ENCODE data around the gene RPL36AL.
"Not testable (repeated sequence)": the region's sequence is repeated elsewhere in the genome, so short reads cannot be mapped to it uniquely, and the experiment has no call there.

The RPL36AL gene

DNA sequence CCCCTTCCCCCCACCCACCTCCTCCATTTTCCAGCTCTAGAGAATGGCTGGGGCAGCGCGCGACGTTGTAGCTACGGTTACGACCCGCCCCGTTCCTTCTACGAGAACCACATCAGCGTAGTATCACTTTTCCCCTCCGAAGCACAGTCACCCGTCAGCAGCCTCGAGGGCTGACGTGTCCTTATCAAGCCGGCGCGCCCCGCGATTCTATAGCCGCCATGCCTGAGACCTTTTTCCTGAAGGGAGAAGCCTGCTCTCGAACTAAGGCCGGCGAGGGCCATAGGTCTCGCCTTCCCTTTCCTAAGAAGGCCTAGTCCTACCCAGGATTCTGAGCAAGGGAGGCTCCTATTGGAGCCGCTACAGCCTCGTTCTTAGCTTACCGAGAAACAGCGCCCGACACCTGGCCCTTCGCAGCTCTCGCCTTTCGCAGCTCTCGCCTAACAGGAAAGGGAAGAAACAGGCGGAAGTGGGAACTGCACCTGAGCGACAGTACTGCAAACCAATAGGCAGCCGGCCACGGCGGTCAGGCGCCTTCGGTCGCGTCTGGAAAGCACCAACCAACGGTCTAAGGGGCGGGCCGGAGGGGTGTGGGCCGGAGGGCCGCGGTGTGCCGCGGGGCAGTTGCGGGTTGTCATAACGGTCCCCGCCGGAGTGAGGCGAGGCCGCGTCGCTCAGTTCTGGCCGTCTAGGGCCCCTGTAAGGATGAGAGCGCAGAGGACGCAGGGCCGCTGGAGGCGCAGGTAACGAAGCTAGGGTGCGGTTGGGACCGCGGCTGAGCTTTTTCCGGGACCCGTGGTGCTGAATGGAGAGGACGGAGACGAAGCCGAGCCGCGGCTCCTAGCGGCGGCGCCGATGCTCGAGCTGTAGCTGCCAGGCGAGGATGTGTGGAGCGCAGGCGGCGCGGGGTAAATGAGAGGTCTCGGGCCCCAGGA is at the start of gene RPL36AL, which contains the start of gene MGAT2:
Gene RPL36AL (minus strand): TSS at position 445 of the 932 bp plus-strand sequence. CDS start 1,522 bp downstream, outside the sequence.
Gene MGAT2 (plus strand): TSS at position 618 of the 932 bp plus-strand sequence. CDS start 470 bp downstream, outside the sequence.
- peak; percentile 99 for DNase-seq (ENCODE audit: low spot score)

DNA sequence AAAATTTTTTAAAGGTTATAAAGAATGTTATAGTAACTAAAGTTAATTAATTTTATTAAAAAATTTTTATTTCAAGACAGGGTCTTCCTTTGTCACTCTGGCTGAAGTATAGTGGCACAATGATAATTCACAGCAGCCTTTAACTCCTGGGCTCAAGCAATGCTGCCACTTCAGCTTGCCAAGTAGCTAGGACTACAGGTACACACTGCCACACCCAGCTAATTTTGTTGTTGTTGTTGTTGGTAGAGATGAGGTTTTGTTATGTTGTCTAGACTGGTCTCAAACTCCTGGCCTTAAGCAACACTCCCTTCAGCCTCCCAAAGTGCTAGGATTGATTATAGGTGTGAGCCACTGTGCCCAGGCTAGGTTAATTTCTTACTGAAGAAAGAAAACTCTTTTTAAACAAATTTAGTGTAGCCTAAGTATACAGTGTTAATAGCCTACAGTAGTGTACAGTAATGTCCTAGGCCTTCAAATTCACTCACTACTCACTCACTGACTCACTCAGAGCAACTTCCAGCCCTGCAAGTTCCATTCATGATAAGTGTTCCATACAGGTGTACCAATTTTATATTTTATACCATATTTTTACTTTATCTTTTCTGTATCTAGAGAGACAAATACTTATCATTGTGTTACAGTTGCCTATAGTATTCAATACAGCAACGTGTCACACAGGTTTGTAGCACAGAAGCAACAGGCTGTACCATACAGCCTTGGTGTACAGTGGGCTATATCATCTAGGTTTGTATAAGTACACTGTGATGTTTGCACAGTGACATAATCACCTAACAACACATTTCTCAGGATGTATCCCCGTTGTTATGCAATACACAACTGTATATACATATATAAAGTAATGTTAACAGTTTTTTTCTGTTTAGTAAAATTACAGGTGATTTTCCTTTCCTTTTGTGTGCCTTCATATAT is 39.4 kb upstream of the RPL36AL start:
- DNase-seq (ENCODE audit: low spot score) = peak; percentile 23

DNA sequence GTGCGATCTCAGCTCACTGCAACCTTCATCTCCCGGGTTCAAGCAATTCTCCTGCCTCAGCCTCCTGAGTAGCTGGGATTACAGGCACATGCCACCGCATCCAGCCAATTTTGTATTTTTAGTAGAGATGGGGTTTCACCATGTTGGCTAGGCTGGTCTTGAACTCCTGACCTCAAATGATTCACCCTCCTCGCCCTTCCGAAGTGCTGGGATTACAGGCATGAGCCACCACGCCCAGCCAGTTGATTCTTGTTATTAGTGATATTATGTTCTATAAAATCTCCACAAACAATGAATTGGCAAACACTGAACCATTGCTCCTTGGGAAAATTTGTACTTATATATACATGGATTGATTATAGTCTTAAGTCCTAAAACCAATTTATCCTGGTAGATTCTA is 37.1 kb upstream of the RPL36AL start:
- not testable (repeated sequence) for DNase-seq (ENCODE audit: low spot score)

DNA sequence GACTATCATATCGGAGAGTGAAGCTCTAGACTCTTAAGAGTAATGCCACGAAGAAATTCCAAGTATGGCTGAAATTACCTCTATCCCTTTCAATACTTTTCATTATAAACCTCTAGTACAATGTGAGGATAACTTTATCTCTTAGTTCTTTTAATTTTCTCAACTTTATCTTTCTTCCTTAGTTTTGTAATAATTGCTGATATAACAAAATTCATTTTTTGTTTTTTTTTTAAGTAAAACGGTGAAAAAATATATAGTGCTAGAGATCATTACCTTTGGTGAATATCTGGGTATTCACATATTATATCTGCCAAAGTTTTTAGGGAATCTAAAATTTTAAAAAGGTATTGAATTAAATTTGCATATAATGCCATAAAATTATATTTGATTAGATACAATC is 34.1 kb upstream of the RPL36AL start:
- no peak for DNase-seq (ENCODE audit: low spot score)

DNA sequence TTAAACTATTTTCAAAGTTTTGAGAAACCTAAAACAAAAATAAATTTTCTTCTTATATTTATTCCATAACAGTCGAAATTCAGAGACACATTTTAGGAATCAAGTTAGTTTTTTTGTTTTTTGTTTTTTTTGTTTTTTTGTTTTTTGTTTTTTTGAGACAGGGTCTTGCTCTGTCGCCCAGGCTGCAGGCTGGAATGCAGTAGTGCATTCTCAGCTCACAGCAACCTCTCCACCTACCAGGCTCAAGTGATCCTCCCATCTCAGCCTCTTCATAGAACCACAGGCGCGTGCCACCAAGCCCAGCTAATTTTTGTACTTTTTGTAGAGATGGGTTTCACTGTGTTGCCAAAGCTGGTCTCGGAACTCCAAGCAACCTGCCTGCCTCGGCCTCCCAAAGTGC is 33.1 kb upstream of the RPL36AL start:
- DNase-seq (ENCODE audit: low spot score) = no peak

DNA sequence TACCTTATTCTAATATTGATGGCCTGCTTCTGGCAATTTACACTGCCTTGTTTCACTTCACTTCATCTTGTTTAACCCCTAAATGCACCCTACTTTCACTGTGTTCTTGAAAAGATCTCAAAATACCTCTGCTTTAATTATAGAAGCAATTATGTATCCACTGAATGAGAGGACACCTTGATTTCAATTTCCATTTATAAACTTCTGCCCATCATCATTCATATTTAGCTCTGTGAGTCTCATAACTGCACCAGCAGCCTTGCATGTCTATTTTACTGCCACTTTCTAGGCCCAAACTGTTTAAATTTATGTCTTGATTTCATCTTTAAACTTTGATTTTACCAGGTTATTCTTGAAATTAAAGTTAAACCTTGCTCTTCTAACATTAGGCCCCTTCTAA is 21.7 kb upstream of the RPL36AL start:
- no peak for DNase-seq (ENCODE audit: low spot score)

DNA sequence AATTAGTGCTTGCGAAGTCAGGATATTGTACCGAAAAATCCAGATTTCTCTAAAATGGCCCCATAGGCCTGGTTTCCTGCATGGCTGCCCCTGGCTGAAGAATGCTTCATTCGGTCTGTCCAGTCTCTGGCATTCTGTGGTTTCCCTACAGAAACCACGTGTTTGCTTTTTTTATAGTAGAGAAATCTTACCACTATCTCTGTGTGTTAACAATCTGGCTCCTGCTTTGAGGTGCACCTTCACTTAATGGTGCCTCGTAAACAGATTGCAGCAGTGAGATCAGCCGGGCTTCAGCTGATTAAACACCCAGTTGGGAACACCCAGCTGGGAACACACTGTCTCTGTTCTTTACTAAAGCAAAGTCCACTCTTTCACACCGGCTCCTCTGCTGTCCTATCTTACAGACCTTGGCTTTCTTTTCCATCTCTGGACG is 21.3 kb upstream of the RPL36AL start:
- peak; percentile 69 for DNase-seq (ENCODE audit: low spot score)

DNA sequence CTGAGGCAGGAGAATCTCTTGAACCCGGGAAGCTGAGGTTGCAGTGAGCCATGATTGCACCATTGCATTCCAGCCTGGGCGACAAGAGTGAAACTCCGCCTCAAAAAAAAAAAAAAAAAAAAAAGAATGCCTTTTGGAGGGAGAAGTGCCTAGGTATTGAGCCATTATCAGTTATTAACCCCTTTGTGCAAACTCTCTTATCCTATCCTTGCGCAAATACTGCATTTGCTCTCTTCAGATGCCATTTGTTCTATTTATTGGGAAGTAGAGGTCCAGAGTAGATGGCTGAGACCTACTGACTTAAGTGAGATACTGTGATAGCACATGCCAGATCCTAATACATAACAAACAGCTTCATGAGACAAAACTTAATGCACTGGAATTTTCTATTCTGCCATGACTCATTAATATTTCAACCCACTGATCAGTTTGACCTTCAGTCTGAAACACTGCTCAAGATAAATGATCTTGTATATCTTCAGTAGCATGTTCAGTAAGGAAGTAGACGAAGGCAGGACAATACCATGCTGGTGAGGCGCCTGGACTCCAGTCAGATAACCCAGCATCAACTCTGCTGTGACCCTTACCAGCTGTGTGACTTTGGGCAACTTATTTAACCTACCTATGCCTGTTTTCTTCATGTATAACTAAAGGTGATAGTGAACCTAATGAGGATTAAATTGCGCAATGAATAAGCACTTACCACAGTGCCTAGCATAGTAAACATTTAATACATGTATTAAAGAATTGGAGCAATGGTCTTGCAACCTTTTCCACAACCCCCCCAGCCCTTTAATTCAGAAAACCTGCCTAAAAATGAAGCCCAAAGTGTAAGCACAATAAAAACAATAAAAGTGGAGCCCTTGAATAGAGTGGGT is 20.4 kb upstream of the RPL36AL start:
- DNase-seq (ENCODE audit: low spot score) = no peak

DNA sequence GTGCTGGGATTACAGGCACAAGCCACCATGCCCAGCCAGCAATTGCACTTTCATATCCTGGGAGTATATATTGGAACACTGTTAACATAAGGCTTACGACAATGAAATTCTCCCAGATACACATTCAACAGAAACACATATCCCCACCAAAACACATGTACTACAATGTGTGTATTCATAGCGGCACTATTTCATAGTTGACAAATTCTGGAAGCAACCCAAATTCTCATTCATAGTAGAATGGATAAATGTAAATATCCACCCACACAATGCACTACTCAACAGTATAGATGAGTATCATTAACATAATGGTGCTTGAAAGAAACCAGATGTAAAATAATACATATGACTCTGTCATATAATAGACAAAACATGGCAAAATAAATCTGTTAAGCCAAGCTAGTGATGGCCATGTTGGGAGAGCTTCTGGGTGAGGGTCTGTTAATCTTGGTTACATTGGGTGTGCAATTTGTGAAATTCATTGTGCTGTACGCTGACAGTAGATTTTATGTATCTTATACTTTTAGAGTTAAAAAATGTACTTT is 17.2 kb upstream of the RPL36AL start:
- DNase-seq (ENCODE audit: low spot score) = no peak

DNA sequence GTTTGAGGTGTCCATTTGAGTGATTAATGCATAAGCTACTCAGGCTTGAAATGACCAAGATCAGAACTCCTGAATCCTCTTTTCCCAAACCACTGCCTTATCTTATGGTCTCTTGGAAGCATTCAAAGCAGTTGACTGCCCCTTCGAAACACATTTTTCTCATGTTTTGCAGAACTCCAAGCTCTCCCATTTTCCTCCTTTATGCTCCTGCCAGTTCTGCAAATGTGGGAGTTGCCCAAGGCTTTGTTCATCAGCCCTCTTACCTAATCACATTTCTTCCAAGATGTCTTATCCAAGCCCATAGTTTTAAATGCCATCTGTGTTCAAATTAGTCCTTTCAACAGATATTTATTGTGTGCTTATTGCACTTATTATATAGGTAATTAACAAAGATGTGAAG is 16.4 kb upstream of the RPL36AL start:
- DNase-seq (ENCODE audit: low spot score) = no peak

DNA sequence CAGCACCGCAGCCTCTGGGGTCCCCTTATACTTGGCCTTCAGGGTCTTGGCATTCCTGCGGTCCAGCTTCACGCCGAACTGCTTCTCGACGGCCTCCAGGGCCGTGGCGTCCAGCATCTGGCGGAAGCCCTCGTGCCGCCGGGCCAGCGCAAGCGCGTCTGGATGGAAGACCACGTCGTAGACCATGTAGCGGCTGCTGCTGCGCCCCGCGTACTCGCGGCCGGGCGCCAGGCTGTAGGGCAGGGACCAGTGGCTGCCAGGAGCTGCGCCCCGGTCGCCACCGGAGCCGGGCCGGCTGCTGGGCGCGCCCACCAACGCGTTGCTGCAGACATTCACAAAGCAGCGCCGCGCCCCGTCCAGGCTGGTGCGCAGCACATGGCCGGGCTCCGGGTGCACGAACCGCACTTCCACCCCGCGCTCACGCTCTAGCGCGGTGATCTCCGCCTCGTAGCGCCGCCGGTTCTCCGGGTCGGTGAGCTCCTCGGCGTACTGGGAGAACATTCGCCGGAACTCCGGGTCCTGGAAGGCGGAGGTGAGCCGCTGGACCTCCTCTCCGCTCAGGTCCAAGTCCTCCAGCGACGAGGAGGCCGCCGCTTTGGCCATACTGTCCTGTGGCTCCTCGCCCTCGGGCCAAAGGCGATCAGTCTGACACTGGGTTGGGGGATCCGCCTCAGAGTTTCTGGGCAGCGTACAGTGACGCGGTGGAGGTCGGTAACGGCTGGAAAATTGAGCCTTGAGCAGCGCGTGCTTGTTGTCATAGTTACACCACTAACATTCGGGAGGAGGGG is 14.3 kb upstream of the RPL36AL start, which contains the start of gene DNAAF2:
Gene DNAAF2 (minus strand): TSS at position 698 of the 788 bp plus-strand sequence. CDS start 95 bp downstream, at position 603.
- peak; percentile 78 for DNase-seq (ENCODE audit: low spot score)

DNA sequence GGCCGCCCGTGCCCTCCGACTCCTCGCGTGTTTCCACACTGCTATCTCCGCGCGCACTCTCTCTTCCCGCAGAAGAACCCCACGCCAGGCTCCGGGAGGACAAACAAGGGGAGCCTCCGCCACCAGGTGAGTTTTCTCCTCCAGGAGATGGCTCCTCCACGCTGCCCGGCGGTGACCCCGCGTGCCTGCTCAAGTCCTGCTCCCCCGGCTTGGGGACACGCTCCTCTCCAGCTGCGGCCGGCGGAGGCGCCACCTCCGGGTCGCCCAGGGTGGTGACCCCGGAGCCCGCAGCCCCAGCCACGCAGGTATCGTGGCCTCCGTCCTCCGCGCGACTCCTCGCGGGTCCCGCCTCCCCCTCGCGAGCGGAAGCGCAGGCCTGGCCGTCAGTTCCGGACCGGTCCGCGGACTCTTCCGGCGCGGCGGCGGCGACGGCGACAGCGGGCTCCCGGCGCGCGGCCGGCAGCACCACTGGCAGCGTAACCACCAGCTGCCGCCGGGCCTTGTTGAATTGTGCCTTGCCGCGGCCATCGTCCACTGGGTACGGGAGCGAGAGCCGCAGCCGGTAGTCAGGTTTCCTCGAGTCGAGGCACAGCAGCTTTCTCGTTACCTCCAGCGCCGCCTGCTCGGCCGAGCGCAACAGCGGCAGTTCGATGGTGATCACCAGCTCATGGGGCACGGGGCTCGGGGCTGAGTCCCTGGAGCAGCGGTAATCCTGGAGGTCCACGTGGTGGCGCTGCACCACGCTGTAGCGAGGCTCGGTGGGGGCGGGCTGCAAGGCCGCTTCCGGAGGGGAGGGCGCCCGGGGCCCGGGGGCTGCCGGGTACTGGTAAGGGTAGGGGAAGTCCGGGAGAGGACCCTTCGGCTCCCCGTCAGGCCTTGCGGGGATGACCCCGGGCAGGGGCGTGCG is 13.5 kb upstream of the RPL36AL start:
- DNase-seq (ENCODE audit: low spot score) = peak; percentile 95

DNA sequence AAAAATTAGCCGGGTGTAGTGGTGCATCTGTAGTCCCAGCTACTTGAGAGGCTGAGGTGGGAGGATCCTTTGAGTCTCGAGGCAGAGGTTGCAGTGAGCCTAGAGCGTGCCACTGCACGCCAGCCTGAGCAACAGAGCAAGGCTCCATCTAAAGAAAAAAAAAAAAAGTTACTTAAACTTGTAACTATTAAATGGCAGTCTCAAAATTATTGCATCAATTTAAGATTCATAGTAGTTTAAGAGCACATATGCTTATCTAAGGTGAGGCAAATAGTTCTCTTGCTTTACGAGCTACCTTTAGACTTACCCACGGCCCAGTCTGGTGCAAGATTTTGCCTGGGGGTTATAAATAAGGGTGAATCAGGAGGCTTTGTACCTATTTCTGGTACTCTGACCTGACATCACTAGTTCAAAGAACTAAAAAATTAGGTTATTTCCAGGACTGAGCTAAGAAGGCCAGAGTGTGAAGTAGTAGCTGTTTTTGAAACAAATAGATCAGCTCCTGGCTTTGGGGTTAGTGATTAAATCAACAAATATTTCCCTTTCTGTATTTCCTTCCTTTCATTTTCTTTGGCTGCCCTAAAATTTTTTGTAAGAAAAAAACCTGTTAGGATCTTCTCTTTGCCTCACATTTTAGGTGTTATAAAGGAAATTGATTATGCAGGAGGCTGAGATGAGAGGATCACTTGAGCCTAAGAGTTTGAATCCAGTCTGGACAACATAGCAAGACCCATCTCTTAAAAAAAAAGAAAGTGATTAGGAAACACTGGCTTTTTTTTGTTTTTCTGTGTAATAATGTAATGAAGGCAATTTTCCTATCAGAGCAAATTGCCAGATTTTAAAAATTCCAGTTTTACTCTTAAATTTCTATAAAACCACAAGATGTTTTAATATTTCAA is 3.8 kb upstream of the RPL36AL start:
- DNase-seq (ENCODE audit: low spot score) = no peak

DNA sequence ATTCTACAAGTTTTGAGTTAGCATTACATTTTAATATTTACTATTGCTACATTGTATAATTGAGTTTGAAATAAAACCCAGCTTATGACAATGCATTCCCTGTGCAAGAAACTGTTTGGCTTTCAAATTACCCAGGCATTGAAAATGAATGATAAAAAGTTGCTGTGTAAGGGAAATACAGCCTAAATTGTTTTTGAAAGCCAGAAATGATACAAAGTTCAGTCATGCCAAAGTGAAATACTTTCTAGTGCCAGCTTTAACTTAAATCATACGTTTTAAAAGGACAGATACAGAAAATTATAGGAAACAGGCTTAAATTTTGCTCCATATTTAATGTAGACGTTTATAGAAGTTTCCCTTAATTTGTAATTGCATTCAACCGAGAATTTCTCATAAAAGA is 3.0 kb upstream of the RPL36AL start:
- no peak for DNase-seq (ENCODE audit: low spot score)

DNA sequence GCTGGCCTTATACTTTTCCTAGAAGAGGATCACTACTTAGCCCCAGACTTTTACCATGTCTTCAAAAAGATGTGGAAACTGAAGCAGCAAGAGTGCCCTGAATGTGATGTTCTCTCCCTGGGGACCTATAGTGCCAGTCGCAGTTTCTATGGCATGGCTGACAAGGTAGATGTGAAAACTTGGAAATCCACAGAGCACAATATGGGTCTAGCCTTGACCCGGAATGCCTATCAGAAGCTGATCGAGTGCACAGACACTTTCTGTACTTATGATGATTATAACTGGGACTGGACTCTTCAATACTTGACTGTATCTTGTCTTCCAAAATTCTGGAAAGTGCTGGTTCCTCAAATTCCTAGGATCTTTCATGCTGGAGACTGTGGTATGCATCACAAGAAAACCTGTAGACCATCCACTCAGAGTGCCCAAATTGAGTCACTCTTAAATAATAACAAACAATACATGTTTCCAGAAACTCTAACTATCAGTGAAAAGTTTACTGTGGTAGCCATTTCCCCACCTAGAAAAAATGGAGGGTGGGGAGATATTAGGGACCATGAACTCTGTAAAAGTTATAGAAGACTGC is 1.7 kb upstream of the RPL36AL start:
- DNase-seq (ENCODE audit: low spot score) = no peak

DNA sequence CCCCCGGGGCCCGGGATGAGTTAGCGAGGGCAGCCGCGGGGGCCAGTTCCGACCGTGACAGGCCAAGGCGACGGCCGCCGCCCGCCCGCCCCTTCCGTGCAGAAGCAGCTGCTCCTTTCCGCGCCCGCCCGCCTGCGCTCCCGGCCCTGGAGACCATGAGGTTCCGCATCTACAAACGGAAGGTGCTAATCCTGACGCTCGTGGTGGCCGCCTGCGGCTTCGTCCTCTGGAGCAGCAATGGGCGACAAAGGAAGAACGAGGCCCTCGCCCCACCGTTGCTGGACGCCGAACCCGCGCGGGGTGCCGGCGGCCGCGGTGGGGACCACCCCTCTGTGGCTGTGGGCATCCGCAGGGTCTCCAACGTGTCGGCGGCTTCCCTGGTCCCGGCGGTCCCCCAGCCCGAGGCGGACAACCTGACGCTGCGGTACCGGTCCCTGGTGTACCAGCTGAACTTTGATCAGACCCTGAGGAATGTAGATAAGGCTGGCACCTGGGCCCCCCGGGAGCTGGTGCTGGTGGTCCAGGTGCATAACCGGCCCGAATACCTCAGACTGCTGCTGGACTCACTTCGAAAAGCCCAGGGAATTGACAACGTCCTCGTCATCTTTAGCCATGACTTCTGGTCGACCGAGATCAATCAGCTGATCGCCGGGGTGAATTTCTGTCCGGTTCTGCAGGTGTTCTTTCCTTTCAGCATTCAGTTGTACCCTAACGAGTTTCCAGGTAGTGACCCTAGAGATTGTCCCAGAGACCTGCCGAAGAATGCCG is 872 bp upstream of the RPL36AL start:
- peak; percentile 59 for DNase-seq (ENCODE audit: low spot score)

DNA sequence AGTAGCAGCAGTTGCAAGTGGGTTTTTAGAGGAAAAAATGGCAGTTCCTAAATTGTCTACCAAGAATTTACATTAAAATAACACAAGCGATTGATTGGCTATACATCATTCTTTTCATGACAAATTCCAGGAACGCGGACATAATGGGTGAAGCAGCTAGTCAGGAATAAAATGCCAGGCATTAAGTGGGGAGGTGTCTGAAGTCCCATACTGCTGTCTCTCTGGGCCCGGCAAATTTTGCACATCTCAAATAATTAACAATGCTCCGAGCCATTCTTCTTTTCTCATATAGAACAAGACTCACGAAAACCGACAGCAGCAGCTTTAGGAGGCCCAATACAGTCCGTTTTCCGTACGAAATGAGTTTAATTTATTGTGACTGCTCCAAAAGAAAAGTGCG is 696 bp downstream of the RPL36AL start:
- DNase-seq (ENCODE audit: low spot score) = no peak
